ENCODE data around the gene CLCN2.

Gene CLCN2

DNA sequence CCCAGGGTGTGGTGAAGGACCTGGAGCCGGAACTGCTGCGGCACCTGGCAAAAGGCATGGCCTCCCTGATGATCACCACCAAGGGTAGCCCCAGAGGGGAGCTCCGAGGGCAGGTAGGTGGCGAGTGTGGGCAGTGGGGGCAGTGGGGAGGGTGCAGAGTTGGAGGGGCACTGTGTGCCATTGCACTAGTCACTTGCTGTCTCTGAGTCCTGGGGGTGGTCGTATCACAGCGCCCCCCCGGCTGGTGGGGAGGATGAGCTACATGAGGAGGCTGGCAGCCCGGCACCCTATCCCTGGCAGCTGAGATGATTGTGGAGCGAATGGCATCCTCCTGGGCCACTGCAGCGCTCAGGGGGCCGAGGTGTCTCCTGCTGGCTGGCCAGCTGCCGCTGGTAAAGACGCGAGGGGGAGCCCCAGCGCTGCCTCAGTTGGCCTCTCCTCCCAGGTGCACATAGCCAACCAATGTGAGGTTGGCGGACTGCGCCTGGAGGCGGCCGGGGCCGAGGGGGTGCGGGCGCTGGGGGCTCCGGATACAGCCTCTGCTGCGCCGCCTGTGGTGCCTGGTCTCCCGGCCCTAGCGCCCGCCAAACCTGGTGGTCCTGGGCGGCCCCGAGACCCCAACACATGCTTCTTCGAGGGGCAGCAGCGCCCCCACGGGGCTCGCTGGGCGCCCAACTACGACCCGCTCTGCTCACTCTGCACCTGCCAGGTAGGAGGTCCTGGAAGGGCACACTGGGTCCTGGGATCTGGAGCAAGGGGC lies 24.8 kb upstream of the CLCN2 start:
- ATAC-seq, result no peak
- TF ChIP-seq TCF4 (CRISPR knock-in tag; IDR thresholded peaks at IDR 0.05; ENCODE audit: borderline replicate concordance), result no peak
- no peak for TF ChIP-seq ZC3H10 (CRISPR knock-in tag; IDR thresholded peaks at IDR 0.05)
- no peak for TF ChIP-seq BACH2 (CRISPR knock-in tag; IDR thresholded peaks at IDR 0.05; ENCODE audit: borderline replicate concordance)
- TF ChIP-seq TOX (CRISPR knock-in tag; IDR thresholded peaks at IDR 0.05; ENCODE audit: borderline replicate concordance), result no peak
- no peak for TF ChIP-seq GLIS3 (CRISPR knock-in tag; IDR thresholded peaks at IDR 0.05)
- no peak for TF ChIP-seq RARB (CRISPR knock-in tag; IDR thresholded peaks at IDR 0.05)
- TF ChIP-seq ZNF8 (CRISPR knock-in tag; IDR thresholded peaks at IDR 0.05), result no peak

DNA sequence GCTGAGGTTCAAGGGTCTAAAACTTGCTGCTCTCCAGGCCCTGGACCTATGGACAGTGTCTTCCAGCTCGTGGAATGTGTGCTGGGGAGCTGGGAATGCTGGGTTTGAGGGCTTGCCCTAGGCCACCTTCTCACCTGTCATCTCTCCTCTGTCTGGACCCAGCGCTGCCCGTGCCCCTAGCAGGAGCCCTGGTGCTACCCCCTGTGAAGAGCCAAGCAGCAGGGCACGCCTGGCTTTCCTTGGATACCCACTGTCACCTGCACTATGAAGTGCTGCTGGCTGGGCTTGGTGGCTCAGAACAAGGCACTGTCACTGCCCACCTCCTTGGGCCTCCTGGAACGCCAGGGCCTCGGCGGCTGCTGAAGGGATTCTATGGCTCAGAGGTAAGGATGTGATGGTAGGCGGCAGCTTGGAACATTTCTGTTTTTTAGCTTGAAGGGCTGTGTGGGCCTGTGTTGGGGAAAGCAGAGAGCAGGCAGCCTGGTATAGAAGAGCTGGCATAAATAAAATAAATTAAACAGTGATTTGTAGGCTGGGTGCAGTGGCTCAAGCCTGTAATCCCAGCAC lies 23.5 kb upstream of the CLCN2 start:
- ATAC-seq, result no peak

DNA sequence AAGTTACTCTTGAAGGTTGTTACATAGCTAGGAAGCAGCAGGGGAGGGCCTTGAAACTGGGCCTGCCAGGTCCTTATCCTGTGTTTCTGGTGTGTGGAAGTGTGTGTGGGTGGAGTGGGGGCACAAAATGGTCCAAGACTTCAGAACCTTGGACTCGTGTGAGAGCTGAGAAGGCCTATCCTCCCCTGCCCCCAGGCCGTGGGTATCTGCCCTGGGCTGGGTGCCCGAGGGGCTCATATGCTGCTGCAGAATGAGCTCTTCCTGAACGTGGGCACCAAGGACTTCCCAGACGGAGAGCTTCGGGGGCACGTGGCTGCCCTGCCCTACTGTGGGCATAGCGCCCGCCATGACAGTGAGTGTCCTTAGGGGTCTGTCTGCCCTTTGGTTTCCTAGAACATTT lies 22.9 kb upstream of the CLCN2 start:
- no peak for TF ChIP-seq ZC3H10 (CRISPR knock-in tag; IDR thresholded peaks at IDR 0.05)
- no peak for TF ChIP-seq BACH2 (CRISPR knock-in tag; IDR thresholded peaks at IDR 0.05; ENCODE audit: borderline replicate concordance)
- TF ChIP-seq ISL1 (CRISPR knock-in tag; IDR thresholded peaks at IDR 0.05), result no peak
- TF ChIP-seq GLIS3 (CRISPR knock-in tag; IDR thresholded peaks at IDR 0.05), result no peak
- TF ChIP-seq, protein P1, sequence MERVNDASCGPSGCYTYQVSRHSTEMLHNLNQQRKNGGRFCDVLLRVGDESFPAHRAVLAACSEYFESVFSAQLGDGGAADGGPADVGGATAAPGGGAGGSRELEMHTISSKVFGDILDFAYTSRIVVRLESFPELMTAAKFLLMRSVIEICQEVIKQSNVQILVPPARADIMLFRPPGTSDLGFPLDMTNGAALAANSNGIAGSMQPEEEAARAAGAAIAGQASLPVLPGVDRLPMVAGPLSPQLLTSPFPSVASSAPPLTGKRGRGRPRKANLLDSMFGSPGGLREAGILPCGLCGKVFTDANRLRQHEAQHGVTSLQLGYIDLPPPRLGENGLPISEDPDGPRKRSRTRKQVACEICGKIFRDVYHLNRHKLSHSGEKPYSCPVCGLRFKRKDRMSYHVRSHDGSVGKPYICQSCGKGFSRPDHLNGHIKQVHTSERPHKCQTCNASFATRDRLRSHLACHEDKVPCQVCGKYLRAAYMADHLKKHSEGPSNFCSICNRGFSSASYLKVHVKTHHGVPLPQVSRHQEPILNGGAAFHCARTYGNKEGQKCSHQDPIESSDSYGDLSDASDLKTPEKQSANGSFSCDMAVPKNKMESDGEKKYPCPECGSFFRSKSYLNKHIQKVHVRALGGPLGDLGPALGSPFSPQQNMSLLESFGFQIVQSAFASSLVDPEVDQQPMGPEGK (CRISPR knock-in tag; IDR thresholded peaks at IDR 0.05; ENCODE audit: borderline replicate concordance), result no peak
- no peak for TF ChIP-seq TCF4 (CRISPR knock-in tag; IDR thresholded peaks at IDR 0.05; ENCODE audit: borderline replicate concordance)
- TF ChIP-seq, protein P2, sequence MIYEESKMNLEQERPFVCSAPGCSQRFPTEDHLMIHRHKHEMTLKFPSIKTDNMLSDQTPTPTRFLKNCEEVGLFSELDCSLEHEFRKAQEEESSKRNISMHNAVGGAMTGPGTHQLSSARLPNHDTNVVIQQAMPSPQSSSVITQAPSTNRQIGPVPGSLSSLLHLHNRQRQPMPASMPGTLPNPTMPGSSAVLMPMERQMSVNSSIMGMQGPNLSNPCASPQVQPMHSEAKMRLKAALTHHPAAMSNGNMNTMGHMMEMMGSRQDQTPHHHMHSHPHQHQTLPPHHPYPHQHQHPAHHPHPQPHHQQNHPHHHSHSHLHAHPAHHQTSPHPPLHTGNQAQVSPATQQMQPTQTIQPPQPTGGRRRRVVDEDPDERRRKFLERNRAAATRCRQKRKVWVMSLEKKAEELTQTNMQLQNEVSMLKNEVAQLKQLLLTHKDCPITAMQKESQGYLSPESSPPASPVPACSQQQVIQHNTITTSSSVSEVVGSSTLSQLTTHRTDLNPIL (CRISPR knock-in tag; IDR thresholded peaks at IDR 0.05; ENCODE audit: low read depth), result no peak
- TF ChIP-seq ZNF8 (CRISPR knock-in tag; IDR thresholded peaks at IDR 0.05), result no peak
- TF ChIP-seq, protein P3, sequence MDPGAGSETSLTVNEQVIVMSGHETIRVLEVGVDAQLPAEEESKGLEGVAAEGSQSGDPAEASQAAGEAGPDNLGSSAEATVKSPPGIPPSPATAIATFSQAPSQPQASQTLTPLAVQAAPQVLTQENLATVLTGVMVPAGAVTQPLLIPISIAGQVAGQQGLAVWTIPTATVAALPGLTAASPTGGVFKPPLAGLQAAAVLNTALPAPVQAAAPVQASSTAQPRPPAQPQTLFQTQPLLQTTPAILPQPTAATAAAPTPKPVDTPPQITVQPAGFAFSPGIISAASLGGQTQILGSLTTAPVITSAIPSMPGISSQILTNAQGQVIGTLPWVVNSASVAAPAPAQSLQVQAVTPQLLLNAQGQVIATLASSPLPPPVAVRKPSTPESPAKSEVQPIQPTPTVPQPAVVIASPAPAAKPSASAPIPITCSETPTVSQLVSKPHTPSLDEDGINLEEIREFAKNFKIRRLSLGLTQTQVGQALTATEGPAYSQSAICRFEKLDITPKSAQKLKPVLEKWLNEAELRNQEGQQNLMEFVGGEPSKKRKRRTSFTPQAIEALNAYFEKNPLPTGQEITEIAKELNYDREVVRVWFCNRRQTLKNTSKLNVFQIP (CRISPR knock-in tag; IDR thresholded peaks at IDR 0.05; ENCODE audit: borderline replicate concordance, low read depth), result no peak
- no peak for TF ChIP-seq ZNF70 (CRISPR knock-in tag; IDR thresholded peaks at IDR 0.05)
- no peak for TF ChIP-seq RARB (CRISPR knock-in tag; IDR thresholded peaks at IDR 0.05)

More for the DNA sequence above, 23.5 kb upstream of the CLCN2 start:
- TF ChIP-seq, protein P3 (CRISPR knock-in tag; IDR thresholded peaks at IDR 0.05; ENCODE audit: borderline replicate concordance, low read depth), result no peak
- TF ChIP-seq ZNF70 (CRISPR knock-in tag; IDR thresholded peaks at IDR 0.05), result no peak
- no peak for TF ChIP-seq CSDC2 (CRISPR knock-in tag; IDR thresholded peaks at IDR 0.05)
- no peak for TF ChIP-seq BACH2 (CRISPR knock-in tag; IDR thresholded peaks at IDR 0.05; ENCODE audit: borderline replicate concordance)
- no peak for TF ChIP-seq ZFP3 (CRISPR knock-in tag; IDR thresholded peaks at IDR 0.05)
- TF ChIP-seq SNAI2 (CRISPR knock-in tag; IDR thresholded peaks at IDR 0.05), result no peak
- no peak for TF ChIP-seq ZFP30 (CRISPR knock-in tag; IDR thresholded peaks at IDR 0.05)
- no peak for TF ChIP-seq OSR1 (CRISPR knock-in tag; IDR thresholded peaks at IDR 0.05)
- no peak for TF ChIP-seq ZNF8 (CRISPR knock-in tag; IDR thresholded peaks at IDR 0.05)
- TF ChIP-seq, protein P2 (CRISPR knock-in tag; IDR thresholded peaks at IDR 0.05; ENCODE audit: low read depth), result no peak
- TF ChIP-seq ZNF565 (CRISPR knock-in tag; conservative IDR thresholded peaks at IDR 0.05; ENCODE audit: low read depth), result no peak
- no peak for TF ChIP-seq PPARA (CRISPR knock-in tag; IDR thresholded peaks at IDR 0.05; ENCODE audit: borderline replicate concordance)
- TF ChIP-seq ESRRG (CRISPR knock-in tag; IDR thresholded peaks at IDR 0.05), result no peak
- no peak for TF ChIP-seq ZC3H10 (CRISPR knock-in tag; IDR thresholded peaks at IDR 0.05)

More for the DNA sequence above, 22.9 kb upstream of the CLCN2 start:
- ATAC-seq, result no peak
